K562 (cell line): ENCODE measurements around the gene MMS19. TPM values are rescaled to one million over a fixed set of nuclear protein-coding genes. Genes with fewer than 3 reads are reported as not detected.

Source experiments
- ATAC-seq: fragments of 200-7000 bp; cut with Tn5 transposase; 3 replicates; pipeline ENCODE4 v1.9.1; 2020; ENCODE audit warnings: moderate library complexity
- BruUV-seq: library from RNA; stranded (reverse); fragments of 400-500 nt; replicated peaks from 2 replicates; lab custom pipeline; 2021; lab: Mats Ljungman, UMichigan
- CTCF ChIA-PET: fragments of 300-600 bp; formaldehyde crosslinking; extraction: SDS; loops from one replicate; lab custom pipeline; 2021; ENCODE audit warnings: low intra/inter-chr PET ratio; lab: Yijun Ruan, JAX
- POLR2A ChIA-PET: fragments of 300-600, 350-650 bp; sonication (Branson Sonifier 250); formaldehyde crosslinking; extraction: SDS; loops from one replicate; lab custom pipeline; 2021; ENCODE audit warnings: antibody characterized with exemption, inconsistent platforms; lab: Yijun Ruan, JAX
- DNase-seq, 4 experiments: peaks; one replicate each; pipeline versions ENCODE4 v3.0.0 to v3.0.0-alpha.2; 2011 to 2018; ENCODE audit warnings: low spot score in 3 of 4, mixed read lengths in 3 of 4; ENCODE audit errors: extremely low read depth in 1 of 4
- FAIRE-seq: peaks from 2 replicates; lab custom pipeline; 2011; peaks lifted over from hg19 to GRCh38; lab: Jason Lieb, UNC
- H2AFZ ChIP-seq: 2 replicates; pipeline ENCODE4 v1.6.0; 2011; ENCODE audit warnings: low read depth, low read length, control low read depth, inconsistent platforms
- H3K27ac ChIP-seq: fragments of 200-600 bp; 3 replicates; pipeline ENCODE4 v1.8.0; 2011; ENCODE audit warnings: low read depth, mild to moderate bottlenecking, control low read depth, inconsistent platforms, low read length, moderate library complexity, mixed read lengths; ENCODE audit errors: extremely low read depth
- H3K27me3 ChIP-seq, 2 experiments: fragments of 300-600 bp in 1 of 2; 2 replicates in 1 of 2; 3 replicates in 1 of 2; pipeline versions ENCODE4 v1.6.0 to v1.8.0; 2011; ENCODE audit warnings: inconsistent platforms in 2 of 2, low read length in 2 of 2, mild to moderate bottlenecking in 1 of 2, mixed read lengths in 1 of 2, moderate library complexity in 1 of 2; ENCODE audit not compliant: control insufficient read depth in 2 of 2, insufficient read depth in 2 of 2
- H3K36me3 ChIP-seq: fragments of 300-600 bp; 3 replicates; pipeline ENCODE4 v1.8.0; 2011; ENCODE audit warnings: mild to moderate bottlenecking, low read length, inconsistent platforms; ENCODE audit not compliant: control insufficient read depth, insufficient read depth
- H3K4me1 ChIP-seq, 2 experiments: fragments of 200-600 bp in 1 of 2; replicated peaks in 1 of 2; 2 replicates in 1 of 2; 3 replicates in 1 of 2; pipeline versions ENCODE4 v1.5.1 to v1.8.0; 2011; ENCODE audit warnings: inconsistent platforms in 2 of 2, low read length in 2 of 2, mild to moderate bottlenecking in 1 of 2, mixed read lengths in 1 of 2, moderate library complexity in 1 of 2; ENCODE audit not compliant: control insufficient read depth in 2 of 2, insufficient read depth in 2 of 2
- H3K4me2 ChIP-seq: 2 replicates; pipeline ENCODE4 v1.6.1; 2011; ENCODE audit warnings: low read length, control low read depth, inconsistent platforms, mixed read lengths; ENCODE audit not compliant: insufficient read depth
- H3K4me3 ChIP-seq: fragments of 200-600 bp; sonication (generic), shearing (Covaris generic); 2 replicates; pipeline ENCODE4 v1.5.1; 2016; ENCODE audit warnings: control low read depth, inconsistent platforms
- H3K79me2 ChIP-seq: fragments of 200-600 bp; 3 replicates; pipeline ENCODE4 v1.8.0; 2011; ENCODE audit warnings: low read length, inconsistent platforms; ENCODE audit not compliant: control insufficient read depth, insufficient read depth
- H3K9ac ChIP-seq, 2 experiments: 2 replicates each; pipeline versions ENCODE4 v1.6.0 to v1.6.1; 2011; ENCODE audit warnings: low read depth in 2 of 2, low read length in 2 of 2, control low read depth in 1 of 2, inconsistent platforms in 1 of 2, mild to moderate bottlenecking in 1 of 2, mixed read lengths in 1 of 2; ENCODE audit not compliant: insufficient read depth in 1 of 2
- H3K9me1 ChIP-seq: one replicate; pipeline ENCODE4 v1.6.0; 2011; ENCODE audit warnings: inconsistent platforms, mild to moderate bottlenecking, low read length, moderate library complexity; ENCODE audit not compliant: control insufficient read depth, insufficient read depth
- H3K9me3 ChIP-seq: replicated peaks from 2 replicates; pipeline ENCODE4 v1.5.1; 2011; ENCODE audit warnings: low read depth, low read length, inconsistent platforms; ENCODE audit not compliant: control insufficient read depth, insufficient read depth
- H4K20me1 ChIP-seq: replicated peaks from 2 replicates; pipeline ENCODE4 v1.6.1; 2011; ENCODE audit warnings: low read length, inconsistent platforms, mixed read lengths; ENCODE audit not compliant: control insufficient read depth, insufficient read depth
- ASH1L ChIP-seq: fragments of 450-650 bp; IDR thresholded peaks from 2 replicates; pipeline ENCODE4 v1.6.1; 2018; ENCODE audit warnings: borderline replicate concordance, mild to moderate bottlenecking, low read depth; ENCODE audit not compliant: partially characterized antibody
- EHMT2 ChIP-seq: fragments of 450-650 bp; IDR thresholded peaks from 2 replicates; pipeline ENCODE4 v1.6.1; 2018; ENCODE audit warnings: antibody characterized with exemption
- ESRRB ChIP-seq: fragments of 250-450 bp; sonication (Bioruptor Pico); IDR thresholded peaks from 2 replicates; pipeline ENCODE4 v1.5.0; 2020; ENCODE audit warnings: mild to moderate bottlenecking, moderate library complexity, borderline replicate concordance
- FOXM1 ChIP-seq, 2 experiments: fragments of 450-650 bp in 1 of 2; sonication (generic) in 1 of 2; formaldehyde crosslinking in 1 of 2; IDR thresholded peaks; 2 replicates each; pipeline versions ENCODE4 v1.6.1 to v1.9.0; 2017 to 2022; ENCODE audit warnings: low read depth in 2 of 2, mild to moderate bottlenecking in 2 of 2, missing genetic modification reagents in 1 of 2, moderate library complexity in 1 of 2
- HES1 ChIP-seq: fragments of 450-650 bp; IDR thresholded peaks from 2 replicates; pipeline ENCODE4 v1.6.1; 2016; ENCODE audit warnings: low read depth, mild to moderate bottlenecking, moderate library complexity
- MAFK ChIP-seq: IDR thresholded peaks from 2 replicates; pipeline ENCODE4 v1.6.1; 2011; ENCODE audit warnings: low read length, improper control_type of control experiment
- MCM3 ChIP-seq: fragments of 450-650 bp; IDR thresholded peaks from 2 replicates; pipeline ENCODE4 v1.6.1; 2016
- NEUROD1 ChIP-seq: fragments of 150-350 bp; IDR thresholded peaks from 2 replicates; pipeline ENCODE4 v1.6.1; 2014; ENCODE audit warnings: borderline replicate concordance, low read length, low read depth; ENCODE audit not compliant: partially characterized antibody
- NKRF ChIP-seq: fragments of 450-650 bp; IDR thresholded peaks from 2 replicates; pipeline ENCODE4 v1.6.1; 2016; ENCODE audit warnings: borderline replicate concordance
- POLR2G ChIP-seq: fragments of 200-400 bp; formaldehyde crosslinking; IDR thresholded peaks from 2 replicates; pipeline ENCODE4 v1.6.1; 2017; ENCODE audit warnings: low read depth, mild to moderate bottlenecking, antibody characterized with exemption, low read length, moderate library complexity
- USF1 ChIP-seq: sonication (generic); formaldehyde crosslinking; IDR thresholded peaks from 2 replicates; pipeline ENCODE4 v1.9.0; 2022; ENCODE audit warnings: mild to moderate bottlenecking, missing genetic modification reagents
- ZNF12 ChIP-seq: sonication (generic); formaldehyde crosslinking; IDR thresholded peaks from 2 replicates; pipeline ENCODE4 v1.4.0; 2020; ENCODE audit warnings: mild to moderate bottlenecking, missing genetic modification reagents
- ZNF253 ChIP-seq: fragments of 250-450 bp; sonication (Bioruptor Pico); conservative IDR thresholded peaks from 2 replicates; pipeline ENCODE4 v1.6.1; 2021; ENCODE audit warnings: mild to moderate bottlenecking
- ZNF77 ChIP-seq: fragments of 250-450 bp; sonication (Bioruptor Pico); IDR thresholded peaks from 2 replicates; pipeline ENCODE4 v1.5.0; 2020
- ZNF79 ChIP-seq: fragments of 250-450 bp; sonication (Bioruptor Pico); IDR thresholded peaks from 2 replicates; pipeline ENCODE4 v1.4.0; 2020; ENCODE audit warnings: low read depth, mild to moderate bottlenecking, moderate library complexity
- WGBS: fragments of 100-300 bp; shearing (Covaris generic); methylation state at CpG from one replicate; pipeline ENCODE4 v1.1.6; 2016; ENCODE audit warnings: low coverage, mixed read lengths; ENCODE audit not compliant: insufficient coverage; ENCODE audit errors: missing lambda C conversion rate; 5-methylcytosine and 5-hydroxymethylcytosine counted together
- in situ Hi-C: fragments of 300-500 bp; cut with MboI; formaldehyde crosslinking; loops from 4 replicates; pipeline ENCODE4 v1.15.0; 2018; ENCODE audit warnings: inconsistent platforms, mixed read lengths
- intact Hi-C: fragments of 100-400 bp; cut with micrococcal nuclease; formaldehyde crosslinking; loops from 2 replicates; pipeline ENCODE4 v1.14.2; 2022
- polyA plus RNA-seq, 8 experiments: library from polyadenylated mRNA; depleted of rRNA in 4 of 8; stranded (reverse) in 5 of 8; unstranded in 3 of 8; fragments of >200 nt; fragmentation: Nextera tagmentation in 2 of 8; fragmentation: Illumina TruSeq in 1 of 8; extraction: Ambion mirVana in 2 of 8; extraction: Trizol in 1 of 8; gene quantifications; 2 replicates each; pipeline versions ENCODE4 v1.2.1 to v1.2.3, GENCODE V29; 2011 to 2014; ENCODE audit warnings: inconsistent platforms in 1 of 8, missing spikeins in 1 of 8
- total RNA-seq, 7 experiments: library from RNA; depleted of rRNA in 6 of 7; stranded (reverse); fragments of >200 nt in 6 of 7; fragmentation: Illumina TruSeq in 2 of 7; extraction: Trizol in 2 of 7; gene quantifications; 2 replicates each; pipeline versions ENCODE4 v1.2.1 to v1.2.3, GENCODE V29; 2011 to 2021; ENCODE audit warnings: low replicate concordance in 1 of 7

Gene MMS19
- total and polyA plus RNA-seq, 9 of the 15 experiments (the other 6 are each of a cell fraction or from before 2014, with no cell fraction given), result 40.1 to 110 (median 62.9) TPM

- in situ Hi-C loops, result no loop called here
- FAIRE-seq, result no peak
These were observed 16.1 kb upstream of the MMS19 start for GRCh38 chr10:97514344-97514743.

More at GRCh38 chr10:97514344-97514743, 16.1 kb upstream of the MMS19 start:
- 1% methylated on average over 7 of the region's 10 CpGs for WGBS
- no peak overlapping the region for H3K4me3 ChIP-seq
- H3K27me3 ChIP-seq, result peaks cover 13 to 36% of the 10 kb centered on the region in 2 experiments; a peak in 4 of 5 replicates
- no peak overlapping the region for H2AFZ ChIP-seq
- no peaks in the 10 kb centered on the region for H3K9me1 ChIP-seq
- intact Hi-C loops, result no loop called here
- BruUV-seq, result no TSS peak
- ATAC-seq, result no peak; the same call in 1 of the 3 replicates
- no peak for TF ChIP-seq ZNF12 (CRISPR knock-in tag)
- no peak for TF ChIP-seq ASH1L
- no peak for TF ChIP-seq ZNF77 (CRISPR knock-in tag)
- no peak for TF ChIP-seq POLR2G
- TF ChIP-seq MCM3, result no peak
- no peak for TF ChIP-seq FOXM1 (IDR thresholded peaks at IDR 0.05; ENCODE audit: low read depth)
- TF ChIP-seq FOXM1 (CRISPR knock-in tag; IDR thresholded peaks at IDR 0.05; ENCODE audit: low read depth), result no peak
- no peak for TF ChIP-seq EHMT2
- no peak for TF ChIP-seq ESRRB
- no peak for TF ChIP-seq HES1
- TF ChIP-seq NKRF, result no peak
- no peak for TF ChIP-seq ZNF253 (CRISPR knock-in tag)
- no peak for TF ChIP-seq MAFK
- TF ChIP-seq USF1 (CRISPR knock-in tag), result no peak
- TF ChIP-seq NEUROD1, result no peak
- no peak for TF ChIP-seq ZNF79 (CRISPR knock-in tag)
- CTCF ChIA-PET, result no interaction called here
- POLR2A ChIA-PET, result interaction anchor here (1.4 kb wide), 1 partner anchor 17 kb away, joined by 4 read pairs; no protein-coding TSS in a partner anchor
- no peaks in the 10 kb centered on the region for H3K79me2 ChIP-seq
- H3K9ac ChIP-seq, result no peak overlapping the region
- H3K9me3 ChIP-seq, result no peaks in the 10 kb centered on the region
- H3K4me2 ChIP-seq, result no peak overlapping the region
- DNase-seq, result peak in 2 of 4 experiments; percentile 16 to 20
- H3K27ac ChIP-seq, result no peak overlapping the region
- H3K4me1 ChIP-seq, result peaks cover 0 to 7% of the 10 kb centered on the region in 2 experiments; a peak in 2 of 5 replicates
- H3K36me3 ChIP-seq, result no peaks in the 10 kb centered on the region
- H4K20me1 ChIP-seq, result no peaks in the 10 kb centered on the region
